Osteocyte (in vitro differentiated cells): Measurements from ENCODE around the gene SPSB1. TPM values are rescaled to one million over a fixed set of nuclear protein-coding genes. Genes with fewer than 3 reads are reported as not detected.
A peak's percentile ranks its signal among the peaks of the same experiment; 100 is the strongest.

Experiments used
- DNase-seq: peaks from one replicate; pipeline ENCODE4 v3.0.0; 2021; ENCODE audit warnings: mixed read lengths; ENCODE audit not compliant: unreplicated experiment; ENCODE audit errors: extremely low spot score
- H3K27ac Mint-ChIP-seq: one replicate; pipeline ENCODE4 v1.8.0; 2021; ENCODE audit warnings: mild to moderate bottlenecking, mixed read lengths; ENCODE audit not compliant: unreplicated experiment
- H3K27me3 Mint-ChIP-seq: one replicate; pipeline ENCODE4 v1.8.0; 2021; ENCODE audit warnings: mixed read lengths; ENCODE audit not compliant: unreplicated experiment
- H3K36me3 Mint-ChIP-seq: one replicate; pipeline ENCODE4 v1.8.0; 2021; ENCODE audit warnings: mixed read lengths; ENCODE audit not compliant: unreplicated experiment
- H3K4me1 Mint-ChIP-seq: one replicate; pipeline ENCODE4 v1.8.0; 2021; ENCODE audit warnings: mixed read lengths; ENCODE audit not compliant: unreplicated experiment
- H3K4me3 Mint-ChIP-seq: one replicate; pipeline ENCODE4 v1.8.0; 2021; ENCODE audit warnings: mild to moderate bottlenecking, moderate library complexity, mixed read lengths; ENCODE audit not compliant: unreplicated experiment
- H3K9me3 Mint-ChIP-seq: one replicate; pipeline ENCODE4 v1.8.0; 2021; ENCODE audit warnings: mixed read lengths; ENCODE audit not compliant: unreplicated experiment
- total RNA-seq: library from RNA; stranded (reverse); gene quantifications from 2 replicates; pipeline ENCODE4 v1.2.1, GENCODE V29; 2021
- TF ChIP-seq, protein P1 (sequence below): fragments of 200-600 bp; sonication (generic); IDR thresholded peaks from 2 replicates; pipeline ENCODE4 v1.5.0; 2021; ENCODE audit warnings: antibody characterized with exemption, mild to moderate bottlenecking, moderate library complexity

Gene SPSB1
- total RNA-seq, 1 donor from 2014 or later = 52.8 TPM

DNA sequence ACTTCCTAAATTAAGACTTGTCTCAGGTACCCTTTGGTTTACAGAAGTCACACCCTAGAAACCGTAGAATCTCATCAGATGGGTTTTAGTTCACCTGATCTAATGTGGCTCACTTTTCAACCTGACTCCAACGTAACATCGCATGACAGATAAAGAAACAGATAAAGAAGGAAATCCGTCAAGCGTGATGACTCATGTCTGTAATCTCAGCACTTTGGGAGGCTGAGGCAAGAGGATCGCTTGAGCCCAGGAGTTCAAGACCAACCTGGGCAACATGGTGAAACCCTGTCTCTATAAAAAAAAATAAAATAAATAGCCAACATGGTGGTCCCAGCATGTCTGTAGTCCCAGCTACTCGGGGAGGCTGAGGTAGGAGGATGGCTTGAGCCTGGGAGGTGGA, 97.3 kb downstream of the SPSB1 start:
- no peak overlapping the region for H3K27ac Mint-ChIP-seq
- DNase-seq = no peak

DNA sequence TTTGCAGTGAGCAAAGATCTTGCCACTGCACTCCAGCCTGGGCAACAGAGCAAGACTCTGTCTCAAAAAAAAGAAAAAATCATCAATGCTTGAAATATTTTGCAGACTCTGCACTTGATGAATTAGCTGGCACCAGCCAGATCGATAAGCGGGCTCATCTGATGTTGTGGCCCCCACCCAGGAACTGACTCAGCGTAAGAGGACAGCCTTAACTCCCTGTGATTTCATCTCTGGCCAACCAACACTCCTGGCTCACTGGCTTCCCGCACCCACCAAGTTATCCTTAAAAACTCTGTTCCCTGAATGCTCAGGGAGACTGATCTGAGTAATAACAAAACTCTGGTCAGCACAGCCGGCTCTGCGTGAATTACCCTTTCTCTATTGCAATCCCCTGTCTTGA, 98.9 kb downstream of the SPSB1 start:
- DNase-seq = no peak
- Mint-ChIP-seq H3K27me3 (no peaks in the 10 kb centered on the region), H3K9me3 (peaks cover 5% of the 10 kb centered on the region), H3K27ac (no peak overlapping the region), H3K4me1 (peaks cover 28% of the 10 kb centered on the region), H3K4me3 (no peak overlapping the region), H3K36me3 (peaks cover 4% of the 10 kb centered on the region)
- TF ChIP-seq, protein P1, sequence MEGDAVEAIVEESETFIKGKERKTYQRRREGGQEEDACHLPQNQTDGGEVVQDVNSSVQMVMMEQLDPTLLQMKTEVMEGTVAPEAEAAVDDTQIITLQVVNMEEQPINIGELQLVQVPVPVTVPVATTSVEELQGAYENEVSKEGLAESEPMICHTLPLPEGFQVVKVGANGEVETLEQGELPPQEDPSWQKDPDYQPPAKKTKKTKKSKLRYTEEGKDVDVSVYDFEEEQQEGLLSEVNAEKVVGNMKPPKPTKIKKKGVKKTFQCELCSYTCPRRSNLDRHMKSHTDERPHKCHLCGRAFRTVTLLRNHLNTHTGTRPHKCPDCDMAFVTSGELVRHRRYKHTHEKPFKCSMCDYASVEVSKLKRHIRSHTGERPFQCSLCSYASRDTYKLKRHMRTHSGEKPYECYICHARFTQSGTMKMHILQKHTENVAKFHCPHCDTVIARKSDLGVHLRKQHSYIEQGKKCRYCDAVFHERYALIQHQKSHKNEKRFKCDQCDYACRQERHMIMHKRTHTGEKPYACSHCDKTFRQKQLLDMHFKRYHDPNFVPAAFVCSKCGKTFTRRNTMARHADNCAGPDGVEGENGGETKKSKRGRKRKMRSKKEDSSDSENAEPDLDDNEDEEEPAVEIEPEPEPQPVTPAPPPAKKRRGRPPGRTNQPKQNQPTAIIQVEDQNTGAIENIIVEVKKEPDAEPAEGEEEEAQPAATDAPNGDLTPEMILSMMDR = no peak

More for the DNA sequence above, 97.3 kb downstream of the SPSB1 start:
- peaks cover under 1% of the 10 kb centered on the region for H3K9me3 Mint-ChIP-seq
- TF ChIP-seq, protein P1 = no peak
- H3K36me3 Mint-ChIP-seq = peaks cover 2% of the 10 kb centered on the region
- H3K4me3 Mint-ChIP-seq = no peak overlapping the region
- H3K27me3 Mint-ChIP-seq = no peaks in the 10 kb centered on the region
- H3K4me1 Mint-ChIP-seq = peaks cover 43% of the 10 kb centered on the region

DNA sequence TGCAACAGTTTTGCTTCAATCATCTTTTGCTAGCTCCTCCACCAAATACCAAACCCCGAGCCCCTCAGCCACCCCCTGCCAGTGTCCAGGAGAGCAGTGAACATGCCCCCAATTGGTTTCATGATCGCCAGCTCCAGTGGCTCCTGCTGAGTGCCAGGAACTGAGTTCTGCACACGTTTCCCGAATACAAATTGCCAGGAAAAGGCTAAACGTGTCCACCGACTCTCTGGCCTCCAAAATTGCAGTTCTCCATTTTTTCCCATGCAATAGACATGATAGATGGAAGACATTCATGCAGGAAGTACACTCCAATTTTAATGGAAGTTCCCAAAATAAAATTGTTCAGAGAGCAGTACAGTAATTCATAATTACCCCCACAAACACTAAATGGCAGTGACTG, 101.3 kb downstream of the SPSB1 start:
- no peak for DNase-seq
- peaks cover 25% of the 10 kb centered on the region for H3K4me1 Mint-ChIP-seq
- TF ChIP-seq, protein P1 = no peak
- H3K36me3 Mint-ChIP-seq = peaks cover 4% of the 10 kb centered on the region
- H3K27ac Mint-ChIP-seq = peak overlapping the region; percentile 34
- no peaks in the 10 kb centered on the region for H3K27me3 Mint-ChIP-seq
- peaks cover 5% of the 10 kb centered on the region for H3K9me3 Mint-ChIP-seq
- H3K4me3 Mint-ChIP-seq = no peak overlapping the region

DNA sequence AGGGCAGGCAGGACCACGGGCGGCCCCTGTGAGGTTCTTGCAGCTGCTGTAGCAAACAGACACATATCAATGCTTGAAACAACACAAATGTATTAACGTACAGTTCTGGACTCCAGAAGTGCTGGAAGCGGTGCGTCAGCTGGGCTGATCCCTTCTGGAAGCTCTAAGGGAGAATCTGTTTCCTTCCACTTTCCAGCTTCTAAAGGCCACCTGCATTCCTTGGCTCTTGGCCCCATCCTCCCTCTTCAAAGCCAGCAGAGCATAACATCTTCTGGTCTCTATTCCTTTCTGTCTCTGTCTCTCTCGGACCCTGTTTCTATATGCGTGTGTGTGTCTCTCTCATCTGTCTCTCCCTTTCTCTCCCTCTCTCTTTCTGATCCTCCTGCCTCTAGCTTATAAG, 102.3 kb downstream of the SPSB1 start:
- Mint-ChIP-seq H3K4me1 (peaks cover 23% of the 10 kb centered on the region), H3K4me3 (no peak overlapping the region), H3K27me3 (no peaks in the 10 kb centered on the region), H3K36me3 (peaks cover 4% of the 10 kb centered on the region), H3K9me3 (peaks cover 5% of the 10 kb centered on the region), H3K27ac (no peak overlapping the region)
- DNase-seq = no peak
- TF ChIP-seq, protein P1 = no peak

DNA sequence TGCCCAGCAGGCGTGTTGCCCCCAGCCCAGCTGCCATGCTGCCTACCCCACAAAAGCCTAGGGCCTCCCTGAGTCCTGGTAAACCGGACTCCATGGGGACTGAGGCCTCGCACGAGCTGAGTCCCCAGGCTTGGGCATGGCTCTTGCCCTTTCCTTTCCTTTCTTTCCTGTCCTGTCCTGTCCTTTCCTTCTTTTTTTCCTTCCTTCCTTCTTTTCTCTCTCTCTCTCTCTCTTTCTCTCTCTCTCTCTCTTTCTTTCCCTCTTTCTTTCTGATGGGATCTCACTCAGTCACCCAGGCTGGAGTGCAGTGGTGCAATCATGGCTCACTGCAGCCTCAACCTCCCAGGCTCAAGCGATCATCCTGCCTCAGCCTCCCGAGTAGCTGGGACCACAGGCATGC, 104.4 kb downstream of the SPSB1 start:
- no peak overlapping the region for H3K27ac Mint-ChIP-seq

More for the DNA sequence above, 104.4 kb downstream of the SPSB1 start:
- peaks cover 5% of the 10 kb centered on the region for H3K9me3 Mint-ChIP-seq
- H3K27me3 Mint-ChIP-seq = no peaks in the 10 kb centered on the region
- peaks cover 44% of the 10 kb centered on the region for H3K4me1 Mint-ChIP-seq
- DNase-seq = no peak
- no peak overlapping the region for H3K4me3 Mint-ChIP-seq
- H3K36me3 Mint-ChIP-seq = peaks cover 4% of the 10 kb centered on the region
- TF ChIP-seq, protein P1 = no peak
